Measurements from ENCODE around the gene DNAJC22. TPM values are rescaled to one million over a fixed set of nuclear protein-coding genes. Genes with fewer than 3 reads are reported as not detected.

DNAJC22 gene
- polyA plus RNA-seq, 1 donor from 2014 or later: 0.54 TPM

GRCh38 chr12:49366096-49366651, 19.5 kb downstream of the DNAJC22 start:
- peak overlapping the region; percentile 94 for H3K9ac ChIP-seq (ENCODE audit: low read length)
- H2AFZ ChIP-seq (ENCODE audit: low read depth, low read length): peak overlapping the region; percentile 80
- H3K9me2 ChIP-seq (ENCODE audit: insufficient read depth, low read length): no peaks in the 10 kb centered on the region
- H3K4me3 ChIP-seq (ENCODE audit: low read length): peak overlapping the region; percentile 94
- no peaks in the 10 kb centered on the region for H4K20me1 ChIP-seq (ENCODE audit: insufficient read depth)
- H3F3A ChIP-seq (ENCODE audit: insufficient read depth, low read length, poor library complexity, severe bottlenecking): no peaks in the 10 kb centered on the region
- TF ChIP-seq EP300 (conservative IDR thresholded peaks at IDR 0.05; ENCODE audit: poor library complexity, severe bottlenecking) (no peak), TAF1 (IDR thresholded peaks at IDR 0.05; ENCODE audit: low read depth) (no peak), SMC3 (conservative IDR thresholded peaks at IDR 0.05; ENCODE audit: poor library complexity) (peak; percentile 3), MXI1 (conservative IDR thresholded peaks at IDR 0.05; ENCODE audit: poor library complexity, severe bottlenecking) (no peak), POLR2AphosphoS5 (IDR thresholded peaks at IDR 0.05) (no peak)
- no peaks in the 10 kb centered on the region for H3K36me3 ChIP-seq (ENCODE audit: insufficient read depth, low read length)
- peak overlapping the region; percentile 61 for H3K4me2 ChIP-seq (ENCODE audit: low read length)
- no peaks in the 10 kb centered on the region for H3K9me3 ChIP-seq (ENCODE audit: low read length)
- H3K27ac ChIP-seq (ENCODE audit: low read length): peak overlapping the region; percentile 93
- no peaks in the 10 kb centered on the region for H3K27me3 ChIP-seq (ENCODE audit: insufficient read depth, low read depth, low read length)
- peaks cover 34% of the 10 kb centered on the region for H3K79me2 ChIP-seq (replicated peaks; ENCODE audit: insufficient read depth, low read length)

GRCh38 chr12:49366652-49367380, 20.1 kb downstream of the DNAJC22 start:
- H3F3A ChIP-seq (ENCODE audit: insufficient read depth, low read length, poor library complexity, severe bottlenecking): no peaks in the 10 kb centered on the region
- H3K9ac ChIP-seq (ENCODE audit: low read length): peak overlapping the region; percentile 94
- no peaks in the 10 kb centered on the region for H3K27me3 ChIP-seq (ENCODE audit: insufficient read depth, low read depth, low read length)
- H3K9me2 ChIP-seq (ENCODE audit: insufficient read depth, low read length): no peaks in the 10 kb centered on the region
- no peaks in the 10 kb centered on the region for H4K20me1 ChIP-seq (ENCODE audit: insufficient read depth)
- H3K36me3 ChIP-seq (ENCODE audit: insufficient read depth, low read length): no peaks in the 10 kb centered on the region
- H3K79me2 ChIP-seq (replicated peaks; ENCODE audit: insufficient read depth, low read length): peaks cover 40% of the 10 kb centered on the region
- peak overlapping the region; percentile 80 for H2AFZ ChIP-seq (ENCODE audit: low read depth, low read length)
- no peaks in the 10 kb centered on the region for H3K9me3 ChIP-seq (ENCODE audit: low read length)
- H3K27ac ChIP-seq (ENCODE audit: low read length): peak overlapping the region; percentile 93
- peak overlapping the region; percentile 61 for H3K4me2 ChIP-seq (ENCODE audit: low read length)
- TF ChIP-seq CTCF (IDR thresholded peaks at IDR 0.05; ENCODE audit: poor library complexity, severe bottlenecking) (peak; percentile 56), EP300 (conservative IDR thresholded peaks at IDR 0.05; ENCODE audit: poor library complexity, severe bottlenecking) (no peak), RAD21 (conservative IDR thresholded peaks at IDR 0.05) (no peak), REST (IDR thresholded peaks at IDR 0.05; ENCODE audit: borderline replicate concordance) (peak; percentile 75), EZH2 (IDR thresholded peaks at IDR 0.05; ENCODE audit: borderline replicate concordance, insufficient read depth, low read length, poor library complexity, severe bottlenecking) (no peak), MXI1 (conservative IDR thresholded peaks at IDR 0.05; ENCODE audit: poor library complexity, severe bottlenecking) (peak; percentile 86), TAF1 (IDR thresholded peaks at IDR 0.05; ENCODE audit: low read depth) (peak; percentile 77), POLR2AphosphoS5 (IDR thresholded peaks at IDR 0.05) (no peak), SMC3 (conservative IDR thresholded peaks at IDR 0.05; ENCODE audit: poor library complexity) (peak; percentile 26)
- peak overlapping the region; percentile 94 for H3K4me3 ChIP-seq (ENCODE audit: low read length)
